UCSD-AML1 (cell line): ENCODE data around the gene MYO10.

Experiments
- DNase-seq: peaks from one replicate; lab custom pipeline; 2025; ENCODE audit not compliant: unreplicated experiment; lab: John Stamatoyannopoulos, UW

Gene MYO10

DNA sequence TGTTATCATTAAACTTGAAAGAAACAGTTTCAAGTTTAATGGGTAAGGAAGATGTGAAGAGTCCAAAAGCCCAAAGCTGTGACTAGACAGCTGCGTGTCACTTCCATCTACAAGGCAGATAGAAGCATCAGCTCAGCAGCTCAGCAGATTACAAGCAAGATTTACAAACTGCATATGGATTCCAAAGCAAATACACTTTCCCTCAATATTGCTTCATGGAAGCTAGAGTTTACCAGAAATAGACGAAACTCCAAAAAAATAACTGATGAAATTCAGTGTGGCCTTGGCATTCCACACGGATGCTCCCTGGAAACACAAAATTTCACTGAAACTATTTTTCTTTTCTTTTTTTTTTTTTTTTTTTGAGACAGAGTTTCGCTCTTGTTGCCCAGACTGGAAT lies 17.9 kb downstream of the MYO10 start:
- DNase-seq: no peak

DNA sequence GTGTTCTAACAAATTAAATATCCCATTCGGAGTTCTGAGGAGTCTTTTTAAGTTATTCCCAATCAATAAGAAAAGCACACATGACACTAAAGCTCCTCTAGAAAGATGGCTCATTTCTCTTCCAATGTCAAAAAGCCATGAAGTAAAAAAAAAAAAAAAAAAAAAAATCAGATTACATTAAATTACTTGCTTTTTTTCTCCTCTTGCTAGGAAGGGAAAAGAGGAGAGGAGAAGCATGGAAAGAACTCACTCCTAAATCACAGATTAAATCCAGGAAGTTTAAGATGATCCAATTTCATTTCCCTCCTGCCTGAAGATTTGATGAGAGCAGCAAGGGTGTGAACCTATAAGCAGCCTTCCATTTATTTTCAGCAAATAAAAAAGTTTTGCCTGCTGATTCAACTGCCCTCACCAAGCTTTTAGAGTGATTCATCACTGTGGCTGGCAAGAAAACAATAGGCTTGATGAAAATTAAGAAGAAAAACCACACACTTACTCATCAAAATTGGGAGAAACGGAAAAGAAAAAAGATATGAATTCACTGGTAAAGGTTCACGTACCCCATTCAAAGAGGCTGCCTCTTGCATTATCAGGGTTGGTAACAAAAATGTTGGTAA lies 19.7 kb downstream of the MYO10 start:
- DNase-seq: no peak

DNA sequence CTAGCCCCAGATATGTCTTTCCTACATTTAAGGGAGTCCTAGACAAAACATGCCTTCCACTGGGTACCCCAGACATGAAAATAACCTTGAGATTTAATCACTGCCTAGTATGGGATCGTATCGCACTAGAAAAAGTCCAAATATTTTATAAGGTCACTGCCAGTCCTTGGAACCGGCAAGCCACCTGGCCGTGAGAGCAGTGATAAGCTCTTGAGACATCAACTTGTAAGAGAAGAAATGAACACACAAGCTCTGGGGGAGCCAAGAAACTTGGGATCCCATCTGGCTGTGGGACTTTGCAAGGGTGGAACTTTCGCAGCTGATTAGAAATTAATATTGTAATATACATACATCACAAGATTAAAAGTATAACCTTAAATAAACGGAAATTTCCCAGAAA lies 21.5 kb downstream of the MYO10 start:
- DNase-seq: no peak

DNA sequence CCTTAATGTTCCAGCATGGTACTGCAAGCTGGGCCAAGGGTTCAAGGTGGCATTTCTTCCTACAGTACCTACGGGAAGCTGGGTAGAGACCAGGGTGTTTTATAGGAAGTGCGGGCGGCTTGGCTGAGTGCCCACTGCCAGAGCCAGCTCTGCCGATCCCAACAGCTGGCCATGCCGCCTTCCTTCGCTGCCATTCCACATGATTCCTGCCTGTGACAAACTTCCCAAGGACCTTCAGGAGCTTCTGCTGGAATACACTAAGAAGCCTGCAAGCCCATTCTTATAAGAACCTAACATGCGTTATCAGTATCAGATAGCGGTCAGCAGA lies 22.0 kb downstream of the MYO10 start:
- no peak for DNase-seq

DNA sequence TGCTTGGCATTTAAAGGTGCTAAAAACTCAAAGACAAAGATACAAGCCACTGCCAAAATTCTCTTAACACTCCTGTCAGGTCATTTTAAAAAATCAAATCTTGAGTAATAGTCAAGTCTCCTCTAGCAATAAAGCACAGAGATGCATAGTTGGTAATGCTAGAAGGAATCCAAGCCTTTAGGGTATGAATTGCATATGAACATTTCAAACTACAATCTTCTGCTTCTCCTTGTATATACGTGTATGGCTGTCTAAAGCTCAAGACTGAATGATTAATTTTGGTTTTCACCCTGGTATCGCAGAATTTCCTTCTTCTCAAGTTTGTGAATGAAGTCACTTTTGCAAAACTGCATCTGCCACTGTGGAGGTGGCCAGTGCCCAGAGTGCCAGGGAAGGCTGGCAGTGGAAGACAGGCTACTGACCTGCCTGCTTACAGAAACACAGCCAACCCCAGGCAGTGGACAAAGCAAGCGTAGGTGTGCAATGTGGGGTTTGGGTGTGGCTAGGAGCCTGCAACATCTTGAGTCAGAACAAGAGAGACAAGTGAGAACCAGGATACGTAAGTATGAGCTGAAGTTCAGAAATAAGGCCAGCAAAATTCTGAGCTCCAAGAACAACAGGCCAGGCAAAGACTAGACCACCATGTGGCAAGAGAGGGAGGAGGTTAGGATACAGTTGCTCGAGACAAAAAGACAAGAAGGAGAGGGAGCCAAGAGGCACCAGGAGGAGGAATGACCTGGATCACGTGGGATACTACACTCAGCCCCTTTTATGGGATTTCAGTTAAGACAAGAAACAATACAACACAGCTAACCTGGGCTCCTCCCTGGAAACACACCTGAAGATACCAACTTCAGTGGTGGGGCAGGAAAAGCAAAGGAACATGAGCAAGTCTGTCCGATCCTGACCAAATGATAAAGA lies 22.6 kb downstream of the MYO10 start:
- no peak for DNase-seq

DNA sequence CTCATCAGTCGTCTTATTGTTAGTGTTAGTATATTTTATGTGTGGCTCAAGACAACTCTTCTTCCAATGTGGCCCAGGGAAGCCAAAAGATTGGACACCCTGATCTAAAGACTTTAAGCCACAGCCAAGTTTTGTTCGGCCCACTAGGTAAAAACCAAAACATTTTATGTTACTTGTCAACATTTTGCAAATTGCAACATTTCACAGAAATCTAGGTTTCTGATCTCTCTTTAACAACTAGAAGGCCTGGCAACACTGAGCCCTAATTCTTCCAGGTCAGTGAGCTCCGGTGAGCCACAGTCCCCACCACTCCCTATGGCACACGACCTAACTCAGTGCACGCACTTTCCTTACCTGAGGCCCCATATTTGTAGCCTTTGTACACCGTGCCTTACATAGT lies 24.0 kb downstream of the MYO10 start:
- DNase-seq: no peak

DNA sequence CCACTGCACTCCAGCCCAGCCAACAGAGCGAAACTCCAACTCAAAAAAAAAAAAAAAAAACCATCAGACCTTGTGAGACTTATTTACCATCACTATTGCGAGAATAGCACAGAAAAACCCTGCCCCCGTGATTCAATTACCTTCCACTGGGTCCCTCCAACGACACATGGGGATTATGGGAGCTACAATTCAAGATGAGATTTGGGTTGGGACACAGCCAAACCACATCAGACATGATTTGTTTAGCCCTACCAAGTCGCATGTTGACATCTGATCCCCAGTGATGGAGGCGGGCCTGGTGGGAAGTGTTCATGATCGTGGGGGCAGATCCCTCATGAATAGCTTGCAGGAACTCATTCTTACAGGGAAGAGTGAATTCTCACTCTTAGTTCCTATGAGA lies 26.6 kb downstream of the MYO10 start:
- no peak for DNase-seq

DNA sequence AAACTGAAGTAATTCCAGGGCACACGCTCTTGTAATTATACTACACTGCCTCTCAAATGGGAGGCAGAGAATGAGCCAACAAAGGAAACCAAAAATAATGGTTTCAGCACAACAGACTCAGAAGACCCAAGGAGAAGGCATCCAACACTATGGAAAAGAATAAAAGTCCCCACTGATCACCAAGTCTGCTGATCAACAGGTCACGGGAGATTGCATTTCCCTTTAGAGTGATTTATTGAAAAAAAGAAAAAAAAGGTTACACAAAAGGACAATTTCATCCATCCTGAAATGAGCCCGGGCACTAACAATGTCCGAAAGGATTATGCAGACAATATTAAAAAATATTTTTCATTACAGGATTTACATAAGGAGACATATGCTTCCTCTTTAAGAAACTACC lies 28.8 kb downstream of the MYO10 start:
- no peak for DNase-seq

DNA sequence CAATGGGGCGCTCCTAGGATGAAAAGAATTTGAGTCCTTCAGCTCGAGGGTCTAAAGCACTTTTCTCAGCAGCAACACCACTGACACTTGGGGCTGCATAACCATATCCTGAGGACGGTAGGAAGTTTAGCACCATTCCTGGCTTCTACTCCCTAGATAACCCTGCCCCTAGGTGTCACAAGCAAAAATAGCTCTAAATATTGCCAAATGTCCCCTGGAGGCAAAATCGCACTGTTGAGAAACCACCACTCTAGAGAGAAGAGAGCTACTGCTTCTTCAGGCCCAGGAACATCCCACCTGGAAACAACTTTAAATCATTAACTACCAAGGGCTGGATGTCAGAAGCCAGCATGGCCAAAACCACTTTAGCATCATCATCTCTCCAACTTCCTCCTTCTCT lies 29.8 kb downstream of the MYO10 start:
- DNase-seq: no peak

DNA sequence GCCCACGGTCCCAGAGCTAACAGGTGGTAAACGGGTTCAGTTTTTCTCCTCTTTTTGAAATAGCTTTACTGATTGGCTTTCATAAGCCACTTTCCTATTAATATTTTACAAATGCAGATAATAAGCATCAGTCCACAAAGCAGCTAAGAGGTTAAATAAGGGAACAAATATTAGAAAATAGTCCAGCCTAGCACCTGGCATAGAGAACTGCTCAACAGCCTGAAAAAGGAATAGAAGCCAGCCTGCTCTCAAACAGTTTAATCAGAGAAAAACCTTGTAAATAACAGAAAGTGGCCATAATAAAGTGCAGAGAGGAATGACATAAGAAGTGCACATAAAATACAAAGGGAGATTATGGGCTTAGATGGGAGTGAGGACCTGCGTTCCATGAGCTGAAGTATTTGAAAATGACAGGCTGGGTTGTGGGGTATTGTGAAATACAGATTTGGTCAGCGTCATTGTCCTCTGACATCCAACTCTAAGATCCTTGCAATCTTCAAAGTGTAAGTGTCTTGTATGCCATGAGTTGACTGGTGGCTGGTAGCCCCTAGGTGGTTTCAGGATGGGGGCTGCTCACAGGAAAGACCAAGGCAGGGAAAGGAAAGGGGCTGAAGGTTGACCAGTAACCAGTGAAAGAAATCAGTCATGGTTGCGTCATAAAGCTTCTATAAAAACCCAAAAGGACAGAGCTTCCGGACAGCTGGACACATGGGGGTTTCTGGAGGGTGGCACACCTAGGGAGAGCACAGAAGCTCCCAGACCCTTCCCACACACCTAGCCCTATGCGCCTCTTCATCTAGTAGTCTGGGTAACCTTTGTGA lies 32.4 kb downstream of the MYO10 start:
- no peak for DNase-seq

DNA sequence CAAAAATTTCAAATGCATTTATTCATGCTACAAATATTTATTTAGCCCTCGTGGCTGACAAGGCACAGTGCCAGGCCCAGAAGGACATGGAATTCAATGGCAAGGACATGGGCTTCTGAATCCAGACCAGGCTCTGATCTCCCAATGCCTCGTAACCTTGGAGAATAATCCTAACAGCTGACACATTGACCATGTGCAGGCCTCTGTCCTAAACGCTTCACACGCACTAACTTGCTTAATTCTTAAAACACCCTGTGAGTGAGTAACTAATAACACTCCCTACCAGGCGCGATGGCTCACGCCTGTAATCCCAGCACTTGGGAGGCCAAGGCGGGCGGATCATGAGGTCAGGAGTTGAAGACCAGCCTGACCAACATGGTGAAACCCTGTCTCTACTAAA lies 33.2 kb downstream of the MYO10 start:
- DNase-seq: no peak

DNA sequence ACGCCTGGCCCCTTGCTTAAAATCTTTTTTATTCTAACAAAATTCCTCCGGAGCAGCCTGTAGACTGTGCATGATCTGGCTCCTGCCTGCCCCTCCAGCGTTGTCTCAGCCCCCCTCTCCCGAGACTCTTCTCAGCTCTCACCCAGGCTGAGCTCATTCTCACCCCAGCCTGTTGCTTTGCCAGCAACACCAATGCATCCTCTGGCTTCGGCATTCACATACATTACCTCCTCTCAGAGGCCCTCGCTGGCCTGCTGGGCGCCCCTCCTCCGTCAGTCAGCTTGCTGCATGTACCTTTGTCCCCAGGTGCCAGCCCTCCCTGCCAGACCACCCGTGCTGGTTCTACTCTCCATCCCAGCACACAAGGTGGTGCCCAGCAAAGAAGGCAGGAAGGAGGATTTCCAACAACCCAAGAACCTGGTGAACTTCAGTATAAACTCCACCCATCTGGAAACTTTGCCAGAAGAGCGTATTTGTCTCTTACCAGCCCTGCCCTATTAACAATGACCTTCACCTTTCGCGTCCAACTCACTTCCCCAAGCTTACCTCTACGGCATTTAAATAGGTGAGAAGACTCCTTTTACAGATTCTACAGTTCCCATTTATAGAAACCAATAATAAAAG lies 35.0 kb downstream of the MYO10 start:
- no peak for DNase-seq

DNA sequence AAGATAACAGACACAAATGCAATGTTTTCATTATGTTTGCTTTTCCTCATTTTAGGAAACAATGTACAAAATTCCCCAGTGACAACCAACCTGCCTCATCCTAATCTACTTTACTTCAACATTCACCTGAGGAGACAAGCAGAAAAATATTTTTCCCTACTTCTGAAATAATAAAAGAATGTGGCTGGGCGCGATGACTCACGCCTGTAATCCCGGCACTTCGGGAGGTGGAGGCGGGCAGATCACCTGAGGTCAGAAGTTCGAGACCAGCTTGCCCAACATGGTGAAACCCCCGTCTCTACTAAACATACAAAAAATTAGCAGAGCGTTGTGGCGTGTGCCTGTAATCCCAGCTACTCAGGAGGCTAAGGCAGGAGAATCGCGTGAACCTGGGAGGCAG lies 36.9 kb downstream of the MYO10 start:
- DNase-seq: no peak

DNA sequence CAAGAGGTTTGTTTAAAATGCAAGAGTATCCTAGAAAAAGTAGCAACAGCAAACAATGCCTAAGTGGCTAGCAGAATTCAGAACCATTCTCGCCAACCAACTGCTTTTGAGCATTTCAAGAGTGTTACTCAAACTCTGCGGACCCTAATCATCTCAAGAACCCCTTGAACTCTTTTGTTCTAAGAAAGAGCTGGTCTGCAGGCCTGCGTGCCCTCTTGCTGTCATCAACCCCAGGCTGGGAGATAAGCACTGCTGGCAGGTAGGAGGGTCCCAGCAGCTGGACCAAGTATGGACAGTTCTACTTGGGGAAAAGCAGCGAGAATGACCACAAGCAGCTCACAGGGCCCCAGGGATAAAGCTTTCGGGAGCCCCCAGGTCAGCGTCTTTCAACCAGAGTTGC lies 38.3 kb downstream of the MYO10 start:
- DNase-seq: no peak

DNA sequence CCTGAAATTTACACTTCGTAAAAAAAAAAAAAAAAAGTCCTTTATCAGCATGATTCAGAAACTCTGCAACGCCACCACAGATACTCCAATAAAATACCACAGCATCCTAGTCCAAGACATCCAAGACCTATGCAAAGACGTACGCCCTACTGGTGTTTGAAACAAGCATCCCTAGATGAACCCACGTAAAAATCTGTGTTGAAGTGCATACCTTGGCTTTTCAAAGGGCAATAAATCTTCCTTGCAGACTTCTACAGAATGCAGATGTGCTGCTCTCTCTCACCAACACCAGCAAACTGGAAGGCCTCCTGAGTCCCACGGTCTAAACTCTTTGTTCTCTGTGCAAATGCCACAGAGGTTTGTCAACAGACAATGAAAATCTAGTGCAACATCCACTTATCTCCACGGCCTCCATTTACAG lies 38.8 kb downstream of the MYO10 start:
- DNase-seq: no peak

DNA sequence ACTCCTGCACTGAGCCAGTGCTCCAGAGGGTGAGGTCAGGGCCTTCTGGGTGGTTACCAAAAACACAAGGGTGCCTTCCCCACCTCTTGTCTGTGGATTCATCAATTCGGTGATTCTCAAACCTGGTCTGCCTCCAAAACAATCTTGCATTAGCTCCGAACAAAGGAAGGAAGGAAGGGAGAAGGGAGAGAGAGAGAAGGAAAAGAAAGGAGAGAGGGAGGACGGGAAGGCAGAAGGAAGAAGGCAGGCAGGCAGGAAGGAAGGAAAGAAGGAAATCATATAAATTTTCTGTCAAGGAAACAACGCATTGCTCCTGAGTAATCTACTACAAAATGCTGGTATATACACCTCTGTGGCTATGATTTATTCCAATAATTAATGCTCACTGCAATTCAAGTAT lies 39.3 kb downstream of the MYO10 start:
- no peak for DNase-seq

DNA sequence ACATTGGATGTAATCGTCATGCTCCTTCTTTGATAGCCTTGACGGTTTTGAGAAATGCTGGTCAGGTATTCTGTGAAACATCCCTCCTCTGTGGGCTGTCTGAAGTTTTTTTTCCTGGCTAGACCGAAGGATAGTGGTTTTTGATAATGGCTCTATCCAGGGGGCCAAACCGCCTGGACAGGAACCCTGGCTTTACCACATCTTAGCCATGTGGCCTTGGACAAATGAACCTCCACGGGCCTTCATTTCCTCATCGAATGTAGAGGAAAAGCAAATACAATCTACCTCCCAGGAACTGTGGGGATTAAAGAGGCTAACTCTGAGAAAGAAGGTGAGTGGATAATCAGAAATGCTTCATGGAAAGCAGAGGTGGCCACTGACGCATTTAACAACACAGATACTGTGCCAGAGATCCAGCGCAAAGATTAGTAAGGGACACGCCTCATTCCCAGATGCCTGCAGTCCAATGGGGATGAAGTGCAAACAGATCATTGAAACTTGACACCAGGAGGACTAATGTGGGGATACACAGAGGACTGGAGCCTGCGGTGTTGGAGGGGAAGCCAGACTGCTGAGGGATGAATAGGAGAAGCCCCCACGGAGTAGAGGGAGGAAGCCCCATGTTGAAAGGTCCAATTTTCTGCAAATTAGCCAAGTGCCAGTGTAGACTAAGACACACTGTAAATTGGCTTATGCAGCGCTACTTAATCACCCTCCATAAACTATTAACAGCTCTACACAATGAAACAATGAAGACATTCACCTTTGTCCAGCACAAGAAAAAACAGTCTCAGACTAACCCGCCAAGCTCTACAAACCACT lies 41.6 kb downstream of the MYO10 start:
- DNase-seq: no peak

DNA sequence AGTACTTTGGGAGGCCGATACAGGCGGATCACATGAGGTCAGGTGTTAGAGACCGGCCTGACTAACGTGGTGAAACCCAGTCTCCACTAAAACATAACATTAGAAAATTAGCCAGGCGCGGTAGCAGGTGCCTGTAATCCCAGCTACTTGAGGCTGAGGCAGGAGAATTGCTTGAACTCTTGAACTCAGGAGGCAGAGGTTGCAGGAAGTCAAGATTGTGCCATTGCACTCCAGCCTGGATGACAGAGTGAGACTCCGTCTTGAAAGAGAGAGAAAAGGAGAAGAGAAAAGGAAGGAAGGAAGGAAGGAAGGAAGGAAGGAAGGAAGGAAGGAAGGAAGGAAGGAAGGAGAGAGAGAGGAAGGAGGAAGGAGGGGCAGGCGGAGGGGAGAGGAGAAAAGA lies 45.1 kb downstream of the MYO10 start:
- DNase-seq: no peak

DNA sequence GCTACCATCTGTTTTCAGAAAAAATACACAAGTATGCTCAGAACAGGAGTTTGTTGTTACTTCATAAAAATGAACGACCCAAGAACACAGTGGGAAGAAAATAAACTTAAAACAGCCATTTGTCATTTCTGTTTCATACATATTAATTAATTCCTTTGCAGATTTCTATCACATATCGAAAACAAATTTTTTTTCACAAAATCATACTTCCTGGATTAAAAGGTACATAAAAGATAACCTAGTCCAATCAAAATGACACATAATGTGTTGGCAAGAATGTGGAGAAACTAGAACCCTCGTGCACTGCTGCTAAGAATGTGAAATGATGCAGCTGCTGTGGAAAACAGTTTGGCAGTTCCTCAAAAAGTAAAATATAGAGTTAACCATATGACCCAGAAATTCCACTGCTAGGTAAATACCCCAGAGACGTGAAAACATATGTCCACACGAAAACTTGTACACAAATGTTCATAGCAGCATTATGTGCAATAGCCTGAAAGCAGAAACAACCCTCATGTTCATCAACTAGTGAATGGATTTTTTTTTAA lies 46.0 kb downstream of the MYO10 start:
- no peak for DNase-seq

DNA sequence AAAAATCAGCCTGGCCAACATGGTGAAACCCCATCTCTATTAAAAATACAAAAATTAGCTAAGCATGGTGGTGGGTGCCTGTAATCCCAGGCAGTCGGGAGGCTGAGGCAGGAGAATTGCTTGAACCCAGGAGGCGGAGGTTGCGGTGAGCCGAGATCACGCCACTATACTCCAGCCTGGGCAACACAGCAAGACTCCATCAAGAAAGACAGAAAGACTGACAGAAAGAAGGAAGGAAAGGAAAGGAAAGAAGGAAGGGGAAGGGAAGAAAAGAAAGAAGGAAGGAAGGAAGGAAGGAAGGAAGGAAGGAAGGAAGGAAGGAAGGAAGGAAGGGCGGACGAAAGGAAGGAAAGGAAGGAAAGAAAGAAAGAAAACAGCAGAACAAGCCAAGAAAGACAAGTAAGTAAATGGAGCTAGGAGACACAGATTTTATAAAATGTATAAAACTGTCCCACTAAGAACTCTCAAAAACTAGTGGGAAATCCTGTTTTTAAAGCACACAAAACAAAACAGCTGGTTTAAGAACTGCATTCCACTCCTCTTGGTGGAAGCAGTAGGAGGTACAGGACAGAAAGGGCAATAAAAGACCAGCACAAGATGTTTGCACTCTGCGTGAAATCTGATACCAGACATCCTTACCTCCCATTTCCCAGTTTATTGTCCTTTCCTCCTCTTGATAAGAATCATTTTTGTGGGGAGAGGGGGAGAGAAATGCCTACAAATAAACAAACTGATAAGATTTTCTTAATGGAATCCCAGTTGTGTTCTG lies 46.7 kb downstream of the MYO10 start:
- DNase-seq: no peak
